GM12873 (cell line): Measurements from ENCODE around the gene PLK3.
A peak's percentile ranks its signal among the peaks of the same experiment; 100 is the strongest.

Experiments used
- TF ChIP-seq, protein P1 (sequence below): IDR thresholded peaks from 2 replicates; pipeline ENCODE4 v1.5.1; 2012; ENCODE audit warnings: low read depth, mild to moderate bottlenecking, moderate library complexity, low read length, control low read depth; ENCODE audit not compliant: insufficient read depth; ENCODE audit errors: missing control alignments

PLK3 gene

DNA sequence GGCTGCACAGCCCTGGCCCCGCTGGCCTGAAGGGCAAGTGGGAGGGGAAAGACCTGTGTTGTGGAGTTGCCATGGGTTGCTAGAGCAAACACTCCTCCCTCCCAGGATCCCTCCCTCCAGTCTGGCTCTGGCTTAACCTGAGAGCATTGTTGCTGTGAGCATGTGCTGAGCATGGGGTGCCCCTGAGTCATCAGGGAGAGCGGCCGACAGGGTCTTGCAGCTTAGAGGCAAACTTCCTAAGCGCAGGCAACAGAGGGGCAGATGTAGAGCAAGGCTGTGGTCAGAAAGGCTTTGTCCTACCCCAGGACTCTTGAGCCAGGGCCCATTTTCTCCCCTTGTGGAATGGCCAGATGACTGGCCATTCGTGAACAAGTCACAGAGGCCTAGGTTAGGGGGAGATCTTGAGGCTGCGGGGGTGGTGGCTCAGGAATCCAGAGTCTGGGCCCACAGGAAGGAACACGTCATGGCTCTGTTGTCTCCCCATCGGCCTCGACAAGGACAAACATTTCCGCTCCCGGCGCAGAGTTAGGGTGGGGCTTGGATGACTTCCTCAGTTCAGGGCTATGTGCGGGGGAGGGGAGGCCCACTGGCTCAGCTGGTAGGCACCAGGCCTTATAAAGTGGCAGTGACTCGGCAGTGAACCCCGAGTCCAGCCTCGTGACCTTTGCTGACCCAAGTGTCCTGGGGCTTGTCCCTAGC is 7.3 kb downstream of the PLK3 start:
- TF ChIP-seq, protein P1, sequence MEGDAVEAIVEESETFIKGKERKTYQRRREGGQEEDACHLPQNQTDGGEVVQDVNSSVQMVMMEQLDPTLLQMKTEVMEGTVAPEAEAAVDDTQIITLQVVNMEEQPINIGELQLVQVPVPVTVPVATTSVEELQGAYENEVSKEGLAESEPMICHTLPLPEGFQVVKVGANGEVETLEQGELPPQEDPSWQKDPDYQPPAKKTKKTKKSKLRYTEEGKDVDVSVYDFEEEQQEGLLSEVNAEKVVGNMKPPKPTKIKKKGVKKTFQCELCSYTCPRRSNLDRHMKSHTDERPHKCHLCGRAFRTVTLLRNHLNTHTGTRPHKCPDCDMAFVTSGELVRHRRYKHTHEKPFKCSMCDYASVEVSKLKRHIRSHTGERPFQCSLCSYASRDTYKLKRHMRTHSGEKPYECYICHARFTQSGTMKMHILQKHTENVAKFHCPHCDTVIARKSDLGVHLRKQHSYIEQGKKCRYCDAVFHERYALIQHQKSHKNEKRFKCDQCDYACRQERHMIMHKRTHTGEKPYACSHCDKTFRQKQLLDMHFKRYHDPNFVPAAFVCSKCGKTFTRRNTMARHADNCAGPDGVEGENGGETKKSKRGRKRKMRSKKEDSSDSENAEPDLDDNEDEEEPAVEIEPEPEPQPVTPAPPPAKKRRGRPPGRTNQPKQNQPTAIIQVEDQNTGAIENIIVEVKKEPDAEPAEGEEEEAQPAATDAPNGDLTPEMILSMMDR = no peak

DNA sequence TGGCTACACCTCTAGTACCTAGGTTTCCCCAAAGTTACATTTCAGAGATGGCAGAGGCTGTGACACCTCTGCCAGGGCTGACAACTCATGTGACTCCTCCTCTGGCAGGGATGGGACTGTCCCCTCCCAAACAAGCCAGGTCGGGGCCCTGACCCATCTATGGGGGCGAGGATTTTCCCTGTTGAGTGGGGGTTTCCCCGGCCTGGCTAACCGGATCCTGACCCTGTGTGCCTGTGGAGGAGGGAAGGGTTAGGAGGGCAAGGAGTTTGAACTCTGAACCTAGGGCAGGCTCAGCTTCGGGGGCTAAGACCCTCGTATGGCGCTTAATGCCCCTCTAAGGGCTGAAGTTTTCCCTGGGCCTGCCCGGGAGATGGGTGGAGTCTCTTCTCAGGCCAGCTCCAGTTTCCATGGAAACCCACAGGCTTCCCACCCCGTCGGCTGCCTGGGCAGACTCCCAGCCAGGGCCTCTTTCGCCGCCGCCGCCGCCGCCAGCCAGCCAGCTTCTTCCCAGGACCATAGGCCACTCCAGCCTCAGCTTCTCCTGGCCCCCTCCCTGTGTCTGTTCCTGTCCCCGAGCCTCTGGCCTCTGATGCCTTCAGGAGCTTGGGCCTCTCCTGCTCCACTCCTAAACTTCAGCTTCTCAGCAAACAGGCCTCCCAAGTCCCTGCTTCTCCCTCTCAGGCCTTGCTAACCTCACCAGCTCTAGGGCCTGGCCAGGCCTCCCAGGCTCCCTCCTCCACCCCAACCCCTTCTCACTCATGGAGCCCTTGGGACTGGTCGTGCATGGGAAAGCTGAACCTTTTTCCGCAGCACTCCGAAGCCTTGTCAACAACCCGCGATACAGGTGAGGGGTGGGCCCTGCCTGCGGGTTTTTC is 8.1 kb downstream of the PLK3 start, which contains the start of gene BTBD19:
Gene BTBD19 (plus strand): TSS at position 461 of the 875 bp plus-strand sequence. CDS start 298 bp downstream, at position 759.
- TF ChIP-seq, protein P1 = no peak

DNA sequence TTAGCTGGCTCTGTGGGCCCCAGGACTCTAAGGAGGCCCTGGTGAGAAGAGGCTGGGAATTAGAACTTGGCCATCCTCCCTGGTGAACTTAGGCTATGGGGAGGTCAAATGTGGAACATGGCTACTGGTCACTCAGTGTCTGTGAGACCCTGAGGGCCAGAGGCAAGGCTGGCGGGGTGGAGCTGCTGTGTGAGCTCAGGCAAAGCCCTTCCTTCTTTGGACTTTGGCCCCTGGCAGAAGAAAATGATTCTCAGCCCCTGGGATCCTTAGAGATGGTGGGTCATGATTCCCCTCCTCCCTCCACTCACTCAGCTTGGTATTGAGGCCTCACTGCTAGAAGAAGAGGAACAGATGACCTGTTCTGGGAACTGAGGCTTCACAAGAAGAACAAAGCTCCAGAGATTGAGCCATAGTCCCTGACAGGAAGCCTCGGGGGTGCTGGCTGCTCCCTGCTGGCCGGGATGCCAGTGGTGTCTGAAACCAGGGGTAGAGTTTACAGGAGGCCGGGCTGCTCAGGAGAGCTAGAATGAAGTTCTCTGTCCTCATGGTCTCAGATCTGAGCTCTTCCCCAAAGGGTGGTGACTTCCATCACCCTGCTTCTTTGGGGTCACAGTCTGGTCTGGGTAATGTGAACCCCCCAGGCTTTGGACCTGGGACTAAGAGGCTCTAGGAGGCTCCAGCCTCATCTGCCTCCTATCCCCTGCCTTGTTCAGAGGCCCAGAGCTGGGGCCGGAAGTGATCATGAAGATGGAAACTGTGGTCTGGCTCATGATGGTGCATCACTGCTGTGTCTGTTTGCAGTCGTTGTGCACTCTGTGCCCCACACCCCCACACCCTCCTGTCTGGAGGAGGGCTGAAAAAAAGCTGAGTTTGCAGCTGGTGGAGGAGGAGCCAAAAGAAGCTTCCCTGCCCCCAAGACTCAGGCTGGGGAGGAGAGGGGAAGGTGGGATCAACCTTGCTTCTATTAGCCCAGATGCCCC is 9.1 kb downstream of the PLK3 start:
- TF ChIP-seq, protein P1 = no peak

DNA sequence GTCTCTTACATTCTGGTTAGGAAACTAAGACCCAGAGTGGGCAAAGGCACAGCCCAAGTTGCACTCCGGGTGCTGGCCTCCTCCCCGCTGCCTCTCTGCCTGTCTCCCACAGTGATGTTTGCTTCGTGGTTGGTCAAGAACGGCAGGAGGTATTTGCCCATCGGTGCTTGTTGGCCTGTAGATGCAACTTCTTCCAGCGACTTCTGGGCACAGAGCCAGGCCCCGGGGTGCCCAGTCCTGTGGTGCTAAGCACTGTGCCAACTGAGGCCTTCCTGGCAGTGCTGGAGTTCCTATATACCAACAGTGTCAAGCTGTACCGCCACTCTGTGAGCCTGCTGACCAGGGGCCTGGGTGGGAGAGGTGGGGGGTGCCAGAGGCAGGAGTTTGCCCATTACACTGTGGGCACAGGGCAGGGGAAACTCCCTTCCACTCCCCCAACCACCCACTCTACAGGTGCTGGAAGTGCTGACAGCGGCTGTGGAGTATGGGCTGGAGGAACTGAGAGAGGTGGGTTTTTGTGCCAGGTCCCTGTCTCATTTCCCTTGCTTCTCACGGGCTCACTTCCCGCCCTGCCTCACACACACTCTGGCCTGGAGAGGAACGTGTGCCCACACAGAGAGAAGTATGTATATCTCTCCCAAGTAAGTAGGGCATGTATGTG is 10.1 kb downstream of the PLK3 start:
- TF ChIP-seq, protein P1 = no peak

DNA sequence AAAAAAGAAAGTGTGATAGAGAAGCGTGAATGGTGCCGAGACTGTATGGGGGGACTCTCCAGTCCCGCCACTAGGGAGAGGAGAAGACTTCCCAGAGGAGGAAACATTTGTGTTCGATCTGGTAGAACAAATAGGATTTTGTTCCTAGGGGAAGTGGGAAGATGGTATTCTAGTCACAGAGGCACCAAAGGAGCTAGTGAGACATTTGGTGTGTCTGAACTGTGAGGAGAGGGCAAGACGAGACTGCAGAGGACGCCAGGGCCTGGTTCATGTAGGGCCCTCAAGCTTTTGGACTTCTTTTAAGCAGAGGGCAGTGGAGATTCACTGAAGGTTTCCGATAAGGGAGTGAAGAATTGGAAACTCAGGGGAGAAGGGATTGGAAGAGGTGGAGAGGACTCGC is 11.1 kb downstream of the PLK3 start:
- TF ChIP-seq, protein P1 = peak; percentile 6

DNA sequence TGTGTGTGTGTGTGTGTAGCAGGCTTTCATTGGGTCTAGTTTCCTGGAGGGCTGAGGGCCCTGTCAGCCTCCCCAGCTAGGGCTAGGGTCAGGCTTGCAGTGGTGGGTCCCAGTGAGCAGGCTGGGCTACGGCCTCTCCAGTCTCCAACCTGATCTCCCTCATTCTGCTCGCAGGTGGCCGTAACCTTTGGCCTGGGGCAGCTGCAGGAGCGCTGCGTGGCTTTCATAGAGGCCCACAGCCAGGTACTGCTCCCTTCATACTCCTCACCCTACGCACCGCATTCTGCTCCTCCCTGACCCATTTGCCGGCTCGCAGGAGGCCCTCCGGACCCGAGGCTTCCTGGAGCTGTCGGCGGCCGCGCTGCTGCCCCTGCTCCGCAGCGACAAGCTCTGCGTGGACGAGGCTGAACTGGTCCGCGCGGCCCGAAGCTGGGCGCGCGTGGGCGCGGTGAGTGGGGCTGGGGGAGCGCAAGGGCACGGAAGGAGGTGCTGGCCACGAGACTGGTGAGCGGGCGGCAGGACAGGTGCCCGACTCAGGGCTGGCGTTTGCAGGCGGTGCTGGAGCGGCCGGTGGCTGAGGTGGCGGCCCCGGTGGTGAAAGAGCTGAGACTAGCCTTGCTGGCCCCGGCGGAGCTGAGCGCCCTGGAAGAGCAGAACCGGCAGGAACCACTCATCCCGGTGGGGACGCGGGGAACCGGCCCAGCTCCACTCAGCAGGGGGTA is 12.8 kb downstream of the PLK3 start:
- TF ChIP-seq, protein P1 = no peak
